Glomerular visceral epithelial cell (primary cell): Measurements from ENCODE around the gene NIPSNAP3A.

Experiments used
- DNase-seq: peaks from one replicate; pipeline ENCODE4 v3.0.0-alpha.2; 2016; ENCODE audit errors: extremely low spot score

The NIPSNAP3A gene

DNA sequence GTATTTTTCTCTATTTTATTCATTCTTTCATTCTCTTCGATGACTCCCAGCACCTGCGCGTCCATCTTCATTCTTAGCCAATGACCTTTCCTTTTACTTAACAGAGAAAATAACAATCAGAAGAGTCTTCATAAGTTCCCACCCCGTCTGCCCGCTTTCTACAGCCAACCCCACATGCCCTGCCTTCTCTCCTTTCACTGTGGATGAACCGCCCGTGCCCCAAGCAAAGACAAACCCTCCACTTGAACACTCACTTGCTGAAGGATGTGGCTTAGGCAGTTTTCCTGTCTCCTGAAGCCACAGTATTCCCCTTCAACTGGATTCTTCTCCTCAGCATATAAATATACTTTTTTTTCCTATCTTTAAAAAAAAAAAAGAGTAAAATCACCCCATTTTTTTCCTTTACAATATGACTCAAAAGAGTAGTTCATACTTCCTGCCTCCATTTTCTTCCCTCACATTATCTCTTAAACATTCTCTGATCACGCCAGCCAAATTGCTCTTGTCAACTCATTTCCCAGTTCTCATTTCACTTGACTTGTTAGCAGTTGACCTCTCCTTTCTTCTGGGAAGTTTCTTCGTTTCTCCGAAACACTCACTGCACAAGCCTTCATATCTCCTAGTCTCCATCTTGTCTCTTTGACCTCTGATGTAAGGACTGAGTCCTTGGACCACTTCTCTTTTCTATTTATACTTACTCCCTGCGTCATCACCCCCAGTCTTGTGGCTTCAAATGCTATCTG lies 27.5 kb downstream of the NIPSNAP3A start:
- no peak for DNase-seq

DNA sequence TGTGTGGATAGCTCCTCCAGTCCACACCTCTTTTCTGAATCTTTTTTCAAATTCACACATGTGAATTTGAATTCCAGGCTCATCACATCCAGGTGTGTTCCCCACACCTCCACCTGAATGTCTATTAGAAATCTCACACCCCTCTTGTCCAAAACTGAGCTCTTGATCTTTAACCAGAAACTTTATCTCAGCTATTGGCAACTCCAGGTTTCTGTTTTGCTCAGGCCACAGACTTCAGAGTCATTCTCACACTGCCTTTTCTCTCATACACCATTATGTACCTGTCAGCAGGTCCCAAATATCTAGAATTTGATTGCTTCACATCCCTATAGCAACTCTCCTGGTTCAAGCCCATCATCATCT lies 28.1 kb downstream of the NIPSNAP3A start:
- no peak for DNase-seq

DNA sequence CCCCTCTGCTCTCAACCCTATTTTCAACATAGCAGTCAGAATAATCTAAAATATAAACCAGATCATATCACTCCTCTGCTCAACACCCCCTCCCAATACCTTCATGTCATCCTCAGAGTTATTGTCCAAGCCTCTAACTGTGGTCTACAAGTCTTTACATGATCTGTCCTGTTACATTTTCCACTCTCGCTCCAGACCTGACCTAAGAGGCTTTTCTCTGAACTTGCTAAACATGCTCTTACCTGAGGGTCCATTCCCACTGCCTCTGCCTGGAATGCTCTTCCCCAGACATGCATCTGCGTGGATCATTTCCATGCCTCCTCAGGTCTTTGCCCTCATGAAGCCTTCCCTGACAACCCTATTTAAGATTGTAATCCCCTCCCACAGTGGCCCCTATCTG lies 28.5 kb downstream of the NIPSNAP3A start:
- no peak for DNase-seq

DNA sequence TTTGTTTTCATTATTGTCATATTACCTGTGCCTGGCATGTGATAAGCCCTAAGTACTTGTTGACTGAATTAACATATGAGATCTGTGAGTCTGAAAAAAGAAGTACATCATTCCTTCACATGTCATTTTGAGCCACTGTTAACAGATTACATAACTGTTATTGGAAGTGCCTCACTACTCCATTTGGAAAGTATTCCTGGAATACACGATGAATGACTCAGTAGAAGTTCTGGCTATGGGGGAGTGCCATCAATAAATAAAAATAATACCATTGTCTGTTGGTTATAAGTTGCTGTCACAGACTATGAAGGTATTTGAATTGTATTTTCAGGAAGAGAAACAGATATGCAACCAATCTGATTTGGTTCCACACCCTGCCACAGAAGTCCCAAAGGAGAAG lies 29.3 kb downstream of the NIPSNAP3A start:
- no peak for DNase-seq

DNA sequence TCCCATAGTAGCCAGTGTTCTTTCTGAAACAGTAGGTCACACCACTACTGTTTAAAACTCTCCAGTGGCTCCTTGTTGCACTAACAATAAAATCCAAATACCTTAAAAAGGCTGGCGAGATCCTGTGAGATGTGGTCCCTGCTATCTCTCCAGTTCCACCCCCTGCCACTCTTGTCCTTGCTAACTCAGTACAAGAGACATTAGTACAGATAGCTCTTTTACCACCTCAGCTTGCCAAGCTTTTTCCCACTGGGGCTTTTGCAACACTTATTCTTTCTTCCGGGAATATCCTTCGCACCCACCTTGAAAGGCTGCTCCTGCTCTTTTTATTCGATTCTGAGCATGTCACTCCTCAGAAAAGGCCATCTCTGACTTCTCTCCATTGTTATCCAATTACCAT lies 31.3 kb downstream of the NIPSNAP3A start:
- no peak for DNase-seq

DNA sequence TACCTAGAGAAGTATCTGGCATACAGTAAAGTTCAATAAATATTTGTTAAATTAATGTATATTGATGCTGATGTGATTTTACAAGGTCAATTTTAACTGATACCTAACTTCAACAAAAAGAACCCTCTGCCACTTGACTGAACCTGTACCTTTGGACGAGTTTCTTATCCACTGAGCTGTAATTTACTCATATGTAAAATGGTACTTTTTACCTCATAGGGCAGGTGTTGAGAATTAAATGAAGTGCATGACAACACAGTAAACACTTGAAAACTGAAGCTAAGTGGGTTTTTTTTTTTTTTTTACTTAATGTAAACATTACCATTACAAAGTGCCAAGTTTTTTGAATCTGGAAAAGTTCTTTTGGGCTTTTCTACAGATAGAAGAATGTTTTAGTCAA lies 31.9 kb downstream of the NIPSNAP3A start:
- DNase-seq: no peak

DNA sequence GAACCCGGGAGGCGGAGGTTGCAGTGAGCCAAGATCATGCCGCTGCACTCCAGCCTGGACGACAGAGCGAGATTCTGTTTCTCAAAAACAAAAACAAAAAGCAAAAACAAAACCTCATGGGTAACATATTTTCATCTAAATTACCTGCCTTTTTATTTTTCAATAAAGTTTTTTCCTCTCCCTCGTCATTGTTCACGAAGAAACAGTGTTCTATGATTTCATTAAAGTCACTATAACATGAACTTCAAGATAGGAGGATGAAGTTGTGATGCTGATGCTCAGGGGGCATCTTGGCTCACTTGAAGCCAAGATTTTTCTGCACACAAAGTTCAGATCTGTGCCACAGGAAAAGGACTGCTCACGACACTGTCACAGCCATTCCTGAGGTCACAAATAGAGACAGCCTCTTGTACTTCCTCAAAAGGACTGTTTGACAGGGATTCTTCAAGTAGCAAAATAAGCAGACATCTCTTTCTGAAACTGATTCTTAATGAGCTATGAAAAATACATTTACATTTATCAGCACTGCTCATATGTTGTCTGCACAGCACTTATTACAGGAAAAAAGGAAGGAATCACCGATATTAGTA lies 32.6 kb downstream of the NIPSNAP3A start:
- no peak for DNase-seq

DNA sequence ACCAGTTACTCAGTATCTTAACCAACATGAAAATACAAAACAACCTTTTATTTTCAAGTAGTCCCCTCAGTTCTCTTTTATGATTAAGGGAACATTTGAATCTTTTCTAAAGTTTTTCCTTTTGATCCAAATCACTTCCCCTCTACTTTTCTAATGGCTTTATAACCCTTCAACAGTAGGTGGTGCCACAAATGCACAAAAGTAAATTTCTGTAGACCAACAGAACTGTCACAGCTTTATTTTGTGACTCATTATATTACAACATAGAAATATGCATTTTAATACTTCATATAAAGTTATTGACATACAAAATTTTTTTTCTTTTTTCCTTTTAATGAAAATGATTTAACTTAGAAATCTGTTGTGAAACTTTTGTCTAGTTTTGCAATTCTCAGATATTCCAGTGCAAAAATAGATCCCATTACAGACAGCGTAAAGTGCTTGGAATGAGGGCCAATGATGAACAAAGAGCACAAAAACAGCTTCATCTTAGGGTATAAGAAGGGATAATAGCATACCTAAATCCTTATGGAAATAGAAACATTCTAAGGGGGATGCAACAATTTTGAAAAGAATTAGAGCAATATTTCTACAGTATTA lies 33.4 kb downstream of the NIPSNAP3A start:
- peak; percentile 38 for DNase-seq

DNA sequence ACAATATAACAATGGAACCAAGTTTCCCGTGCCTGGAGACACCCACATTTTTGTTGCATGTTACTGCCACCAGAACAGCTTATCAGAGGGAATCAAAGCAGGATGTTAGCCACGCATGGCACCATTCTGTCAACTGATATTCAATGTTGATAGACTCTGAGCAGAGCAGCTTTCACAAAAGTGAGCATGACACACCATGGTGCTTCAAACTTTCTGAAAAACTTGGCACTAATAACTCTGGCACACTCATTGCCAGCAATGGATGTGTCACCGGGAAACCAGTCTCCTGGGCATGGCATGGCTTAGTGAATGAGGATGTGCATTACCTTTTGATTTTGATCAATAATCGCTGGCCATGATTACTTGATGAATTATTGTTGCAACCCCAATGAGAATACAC lies 36.1 kb downstream of the NIPSNAP3A start:
- DNase-seq: no peak

DNA sequence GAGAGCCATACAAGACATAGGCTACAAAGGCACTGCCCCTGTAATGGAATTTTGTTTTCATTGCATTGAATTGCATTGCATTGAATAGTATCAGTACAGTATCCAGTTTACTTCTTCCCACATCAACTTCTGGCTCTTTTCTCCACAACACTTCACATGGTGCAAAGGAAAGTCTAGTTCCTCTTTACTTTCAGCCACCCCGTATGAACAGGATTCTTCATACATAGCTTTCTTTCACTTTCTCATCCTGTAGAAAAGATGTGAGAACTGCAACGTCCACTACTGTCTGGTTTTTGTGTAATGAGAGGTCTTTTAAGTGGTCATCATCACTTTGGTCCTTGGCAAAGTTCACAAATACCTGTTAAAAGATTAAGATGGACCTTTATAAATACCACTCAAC lies 36.6 kb downstream of the NIPSNAP3A start:
- DNase-seq: no peak

DNA sequence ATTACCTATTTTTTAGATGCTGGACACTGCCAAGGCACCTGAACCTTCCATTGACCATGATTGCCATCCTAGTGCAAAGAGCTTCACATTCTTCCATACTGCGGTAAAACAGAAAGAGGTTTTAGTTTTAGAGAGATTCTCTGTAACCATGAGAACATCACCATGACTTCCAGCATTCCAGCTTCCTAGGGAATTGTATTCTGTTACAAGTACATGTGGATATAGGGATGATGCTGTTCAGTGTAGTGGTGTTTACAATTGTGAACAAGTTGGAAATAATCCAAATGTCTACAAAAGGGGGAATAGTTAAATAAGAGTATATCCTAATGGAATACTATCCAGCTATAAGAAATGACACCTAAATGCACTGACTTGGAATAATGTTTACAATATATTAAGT lies 38.8 kb downstream of the NIPSNAP3A start:
- DNase-seq: no peak

DNA sequence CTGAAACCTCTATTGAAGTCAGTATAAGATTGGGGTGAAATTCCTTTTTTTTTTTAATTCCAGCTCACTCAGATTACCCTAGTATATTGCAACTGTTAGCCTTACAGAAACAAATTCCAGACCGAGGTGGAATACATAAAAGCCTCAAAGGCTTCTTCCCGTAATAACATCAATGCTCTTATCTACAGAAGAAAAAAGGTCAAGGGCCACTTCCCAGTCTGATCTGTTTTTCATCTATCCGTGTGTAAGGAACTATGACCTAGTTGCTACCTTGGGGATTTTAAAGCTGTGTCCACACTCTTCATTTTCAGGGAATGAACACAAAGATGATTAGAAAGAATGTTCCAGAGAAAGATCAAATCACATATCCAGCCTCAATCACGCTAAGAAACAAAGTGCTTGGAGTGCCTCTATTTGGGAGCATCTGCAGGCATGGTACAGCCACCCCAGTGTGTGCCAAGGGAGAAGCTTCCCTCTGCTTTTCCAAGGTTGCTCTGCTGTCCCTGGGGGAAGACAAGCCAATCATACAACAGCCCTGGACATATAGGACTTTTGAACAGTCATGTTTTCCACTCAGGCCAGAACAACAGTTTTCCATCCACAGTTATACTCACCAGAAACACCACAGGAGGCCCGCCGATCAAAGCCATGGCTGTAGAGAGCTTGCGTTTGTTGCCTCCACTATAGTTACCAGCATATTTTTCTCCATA lies 40.0 kb downstream of the NIPSNAP3A start:
- no peak for DNase-seq

DNA sequence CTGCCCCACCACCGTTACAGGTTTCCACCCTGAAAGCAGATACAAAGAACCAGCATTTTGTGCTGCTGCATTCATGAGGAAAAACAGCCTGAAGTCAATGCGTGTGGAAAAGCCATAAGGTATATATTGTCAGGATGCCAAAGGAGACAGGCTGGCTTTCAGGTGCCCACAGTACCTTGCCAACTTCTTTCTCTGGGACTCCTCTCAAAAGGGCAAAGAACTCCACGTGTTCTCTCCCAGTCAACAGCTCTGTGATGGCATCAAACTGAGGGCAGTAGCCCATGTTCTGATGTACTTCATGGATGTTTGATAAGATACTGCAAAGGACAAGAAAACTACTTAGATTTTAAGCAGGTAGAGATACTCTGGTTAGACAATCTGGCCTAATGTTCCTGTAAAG lies 40.8 kb downstream of the NIPSNAP3A start:
- no peak for DNase-seq

DNA sequence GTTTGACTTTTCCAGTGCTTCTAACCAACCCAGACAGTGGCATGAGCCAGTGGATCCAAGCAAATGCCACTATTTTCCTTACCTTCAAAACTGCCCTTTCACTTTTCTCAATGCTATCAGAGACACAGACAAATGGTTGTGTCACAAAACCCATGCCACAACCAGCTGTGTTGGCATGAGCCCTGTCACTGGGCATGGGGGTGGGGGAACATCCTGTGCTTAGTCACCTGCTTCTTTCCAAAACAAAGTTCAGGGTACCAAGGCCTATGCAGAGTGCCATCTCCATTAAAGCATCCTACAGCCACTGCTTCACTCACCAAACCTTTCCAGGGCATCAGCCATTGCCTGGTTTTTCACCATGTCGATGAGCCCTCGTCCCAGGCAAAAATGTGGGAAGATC lies 46.6 kb downstream of the NIPSNAP3A start:
- DNase-seq: no peak

DNA sequence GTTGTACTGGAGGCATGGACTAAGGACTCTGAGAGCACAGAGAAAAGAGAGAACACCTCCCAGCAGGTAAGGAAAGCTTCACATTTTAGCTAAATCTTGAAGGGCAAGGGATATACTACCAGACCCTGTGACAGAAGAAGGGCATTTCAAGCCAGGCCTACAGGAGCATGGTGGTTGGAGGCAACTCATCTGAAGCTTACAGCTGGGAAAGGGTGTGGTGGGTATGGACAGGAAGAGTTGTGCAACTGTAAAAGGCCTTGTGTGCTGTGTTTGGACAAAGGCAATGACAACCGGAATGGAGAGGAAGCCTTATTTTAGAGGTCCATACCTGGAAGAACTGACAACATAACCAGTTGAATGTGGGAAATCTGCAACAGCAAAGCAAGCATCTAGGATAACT lies 47.6 kb downstream of the NIPSNAP3A start:
- no peak for DNase-seq

DNA sequence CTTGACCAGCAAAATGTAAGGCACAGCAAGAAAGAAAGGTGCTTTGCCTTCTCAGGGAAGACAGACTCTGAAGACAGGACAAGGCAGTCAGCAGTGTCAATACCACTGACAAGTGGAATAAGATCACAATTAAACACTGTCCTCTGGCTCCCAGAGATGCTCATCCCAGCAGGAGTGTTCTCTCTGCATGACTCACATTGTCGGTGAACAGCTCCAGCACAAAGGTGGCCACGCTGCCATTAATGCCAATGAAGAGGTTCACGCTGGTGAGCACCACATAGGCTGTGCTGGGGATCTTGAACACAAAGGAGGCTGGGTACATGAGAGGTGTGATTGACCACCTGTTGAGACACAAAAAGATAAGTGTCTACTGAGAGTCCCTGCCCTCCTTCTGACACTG lies 48.4 kb downstream of the NIPSNAP3A start:
- no peak for DNase-seq

DNA sequence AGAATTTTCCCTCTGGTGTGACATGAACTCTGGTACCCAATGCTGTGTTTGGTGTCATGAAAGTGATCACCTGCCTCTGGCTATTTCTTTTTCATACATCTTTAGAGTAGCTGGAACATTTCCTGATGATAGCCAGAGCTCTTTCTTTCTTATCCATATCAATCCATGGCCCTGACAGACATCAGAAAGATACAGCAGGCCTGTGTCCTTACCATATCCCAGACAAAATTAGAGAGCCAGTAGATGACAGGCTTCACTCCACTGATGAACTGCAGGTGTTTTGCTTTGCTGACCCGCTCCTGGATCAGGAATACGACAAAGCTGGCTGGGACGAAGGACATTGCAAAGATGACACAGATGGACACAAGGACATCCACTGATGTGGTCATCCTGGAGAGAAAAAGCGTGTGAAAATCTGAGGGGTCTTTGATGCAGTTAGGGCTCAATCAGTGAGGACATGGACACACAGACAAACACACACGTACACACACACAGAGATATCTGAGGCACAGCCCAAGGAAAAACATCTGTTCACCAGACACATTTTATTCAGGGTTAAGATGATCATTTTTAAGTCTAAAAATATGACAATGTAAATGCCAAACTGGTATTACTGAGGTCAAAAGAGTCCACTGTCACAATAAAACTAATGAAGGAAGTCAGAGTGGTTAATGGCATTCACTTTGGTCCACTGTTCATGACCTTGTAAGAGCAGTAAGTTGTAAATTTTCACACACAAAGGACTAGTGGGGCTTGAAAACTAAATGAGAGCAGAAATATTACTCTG lies 50.9 kb downstream of the NIPSNAP3A start:
- DNase-seq: no peak

DNA sequence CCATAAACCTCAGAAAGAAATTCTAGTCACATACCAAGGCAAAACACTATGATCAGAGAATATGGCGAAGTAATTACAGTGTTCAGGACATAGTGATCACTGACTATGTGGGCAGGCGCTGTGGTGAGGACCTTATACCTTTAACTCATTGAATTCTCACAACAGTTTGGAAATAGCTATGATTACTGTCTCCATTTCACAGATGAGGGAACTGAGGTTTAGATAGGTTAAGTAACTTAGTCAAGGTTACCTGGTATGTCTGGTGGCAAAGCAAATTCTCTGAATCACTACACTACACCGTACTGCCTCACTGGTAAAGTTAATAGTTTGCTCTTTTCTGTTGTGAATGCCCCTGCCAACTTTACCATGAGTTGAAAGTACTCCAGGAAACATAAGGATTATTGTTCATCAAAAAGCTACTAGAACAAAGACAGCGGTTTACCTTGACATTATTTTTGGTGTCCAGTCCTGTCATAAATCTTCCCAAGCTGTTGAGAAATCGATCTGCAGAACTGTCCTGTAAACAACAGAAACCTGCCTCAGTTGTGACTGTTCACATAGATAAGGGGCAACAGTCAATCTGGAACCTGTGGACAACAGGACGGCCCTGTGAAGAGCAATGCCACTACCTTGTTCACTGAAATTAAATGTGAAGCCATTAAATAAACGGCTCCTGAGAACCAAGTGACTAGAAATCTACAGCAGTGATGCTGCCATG lies 52.7 kb downstream of the NIPSNAP3A start:
- DNase-seq: no peak

DNA sequence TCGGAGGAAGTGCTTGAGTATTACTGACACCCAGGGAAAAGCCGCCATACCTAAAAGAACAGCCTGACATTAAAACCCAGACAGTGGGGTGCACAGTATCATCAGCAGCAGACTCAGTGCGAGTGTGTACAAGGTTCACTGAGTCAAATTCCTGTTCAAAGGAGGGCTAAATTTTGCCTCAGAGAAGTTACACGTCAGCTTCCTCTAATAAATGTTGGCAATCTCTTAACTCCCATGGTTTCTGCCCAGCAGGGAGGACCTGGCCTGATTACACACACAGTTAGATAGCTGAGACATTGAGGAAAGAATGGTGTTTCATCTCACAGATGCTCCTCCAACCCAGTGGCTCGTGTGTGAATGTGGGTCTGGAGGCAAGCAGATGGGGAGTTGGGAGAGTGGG lies 54.6 kb downstream of the NIPSNAP3A start:
- no peak for DNase-seq

DNA sequence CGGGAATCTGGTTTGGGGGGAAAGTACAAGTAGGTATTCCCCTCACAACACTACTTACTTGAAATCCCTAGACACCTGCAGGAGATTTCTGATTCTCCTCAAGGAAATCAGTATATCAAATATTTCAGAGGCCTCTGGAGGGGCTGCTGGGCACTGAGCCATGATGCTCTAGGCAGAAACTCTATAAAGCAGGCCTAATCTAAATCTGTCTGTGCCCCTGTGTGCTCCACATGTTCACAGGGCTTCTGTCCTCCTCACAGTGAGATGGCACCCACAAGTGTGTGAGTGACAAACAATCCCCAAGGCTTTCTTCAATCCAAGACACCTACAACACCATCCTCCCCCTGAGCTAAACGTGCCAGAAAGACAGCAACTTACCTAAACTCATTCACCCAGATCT lies 55.4 kb downstream of the NIPSNAP3A start:
- no peak for DNase-seq

DNA sequence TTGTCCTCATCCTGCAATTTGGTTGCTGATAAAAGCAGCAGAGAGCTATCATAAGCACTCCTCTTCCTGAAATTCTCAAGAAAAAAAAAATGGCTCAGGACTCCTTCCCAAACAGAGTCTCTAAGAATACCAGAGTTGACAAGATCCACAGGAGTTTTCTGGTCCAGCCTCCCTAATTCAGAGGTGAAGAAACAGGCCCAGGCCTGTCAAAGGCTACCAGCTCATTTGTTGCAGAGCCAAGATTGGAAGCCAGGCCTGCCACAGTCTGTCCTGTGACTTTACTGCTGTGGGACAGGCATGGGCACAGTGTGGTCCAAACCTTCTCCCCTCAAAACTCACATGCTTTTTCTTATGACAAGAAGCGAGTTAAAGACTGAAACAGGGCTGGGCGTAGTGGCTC lies 58.0 kb downstream of the NIPSNAP3A start:
- no peak for DNase-seq
